Upper lobe of right lung (tissue), 1 donor: ENCODE data around the gene CDC42EP2. TPM values are rescaled to one million over a fixed set of nuclear protein-coding genes. Genes with fewer than 3 reads are reported as not detected.
"Not testable (repeated sequence)": the region's sequence is repeated elsewhere in the genome, so short reads cannot be mapped to it uniquely, and the experiment has no call there.

ENCODE experiments used
- ATAC-seq: fragments of 200-7000 bp; cut with Tn5 transposase; one replicate; pipeline ENCODE4 v1.9.1; 2020; ENCODE audit warnings: mild to moderate bottlenecking, moderate library complexity
- DNase-seq: peaks from one replicate; pipeline ENCODE4 v3.0.0-alpha.2; 2020
- H3K27ac ChIP-seq: fragments of 200-600 bp; one replicate; pipeline ENCODE4 v1.8.0; 2022
- H3K27me3 ChIP-seq: fragments of 200-600 bp; one replicate; pipeline ENCODE4 v1.8.0; 2022; ENCODE audit warnings: mild to moderate bottlenecking
- H3K36me3 ChIP-seq: fragments of 200-600 bp; one replicate; pipeline ENCODE4 v1.8.0; 2022
- H3K4me1 ChIP-seq: fragments of 200-600 bp; one replicate; pipeline ENCODE4 v1.8.0; 2022
- H3K4me3 ChIP-seq: fragments of 200-600 bp; one replicate; pipeline ENCODE4 v1.8.0; 2022; ENCODE audit warnings: mild to moderate bottlenecking
- H3K9me3 ChIP-seq: fragments of 200-600 bp; one replicate; pipeline ENCODE4 v1.8.0; 2022
- CTCF ChIP-seq: fragments of 200-600 bp; IDR thresholded peaks from one replicate; pipeline ENCODE4 v1.8.0; 2022; ENCODE audit warnings: antibody characterized with exemption
- intact Hi-C: fragments of 100-400 bp; cut with DNase I; formaldehyde crosslinking; loops from one replicate; pipeline ENCODE4 v1.11.0; 2022
- total RNA-seq: library from RNA; stranded (reverse); fragmentation: NEBNext Ultra II Directional; extraction: Animal tissue kit (Norgen Biotek cat#: 25700); gene quantifications from one replicate; pipeline ENCODE4 v1.2.1, GENCODE V29; 2021
- donor health status: DM: no; HTN: yes; CAD: no; lungs with severe emphysema.

CDC42EP2 gene
- total RNA-seq, 1 donor from 2014 or later: 27.5 TPM

GRCh38 chr11:65323813-65324212, 9.1 kb downstream of the CDC42EP2 start:
- intact Hi-C loops: no loop called here
- Histone ChIP-seq H3K4me1 (peaks cover 23% of the 10 kb centered on the region), H3K36me3 (peaks cover 28% of the 10 kb centered on the region), H3K4me3 (no peak overlapping the region), H3K27ac (no peak overlapping the region), H3K9me3 (no peaks in the 10 kb centered on the region), H3K27me3 (no peaks in the 10 kb centered on the region)
- no peak for ATAC-seq
- no peak for DNase-seq
- no peak for TF ChIP-seq CTCF

- intact Hi-C loops: loop anchor here (5.0 kb wide), 1 partner anchor 48 kb away; no protein-coding TSS in a partner anchor
- no peak overlapping the region for H3K4me3 ChIP-seq
- no peak for DNase-seq
- H3K27me3 ChIP-seq: no peaks in the 10 kb centered on the region
- TF ChIP-seq CTCF: no peak
- ATAC-seq: no peak
- no peaks in the 10 kb centered on the region for H3K9me3 ChIP-seq
- peaks cover 23% of the 10 kb centered on the region for H3K36me3 ChIP-seq
- H3K27ac ChIP-seq: no peak overlapping the region
- peaks cover 22% of the 10 kb centered on the region for H3K4me1 ChIP-seq
These were observed 10.8 kb downstream of the CDC42EP2 start for GRCh38 chr11:65325435-65325834.

GRCh38 chr11:65327021-65327420, 12.4 kb downstream of the CDC42EP2 start:
- DNase-seq (no peak), ATAC-seq (no peak)
- Histone ChIP-seq H3K9me3 (no peaks in the 10 kb centered on the region), H3K27ac (no peak overlapping the region), H3K4me1 (peaks cover 13% of the 10 kb centered on the region), H3K4me3 (no peak overlapping the region), H3K27me3 (no peaks in the 10 kb centered on the region), H3K36me3 (peaks cover 8% of the 10 kb centered on the region)
- no peak for TF ChIP-seq CTCF
- intact Hi-C loops: loop anchor here (5.0 kb wide), 1 partner anchor 50 kb away; no protein-coding TSS in a partner anchor

- H3K4me3 ChIP-seq: no peak overlapping the region
- intact Hi-C loops: loop anchor here (5.0 kb wide), 1 partner anchor 52 kb away; no protein-coding TSS in a partner anchor
- no peak for TF ChIP-seq CTCF
- no peak for ATAC-seq
- H3K4me1 ChIP-seq: peaks cover 8% of the 10 kb centered on the region
- no peaks in the 10 kb centered on the region for H3K27me3 ChIP-seq
- H3K9me3 ChIP-seq: no peaks in the 10 kb centered on the region
- H3K36me3 ChIP-seq: no peaks in the 10 kb centered on the region
- no peak for DNase-seq
- H3K27ac ChIP-seq: no peak overlapping the region
These were observed 14.8 kb downstream of the CDC42EP2 start for GRCh38 chr11:65329478-65329877.

GRCh38 chr11:65329944-65330403, 15.3 kb downstream of the CDC42EP2 start:
- Histone ChIP-seq H3K27ac (no peak overlapping the region), H3K36me3 (no peaks in the 10 kb centered on the region), H3K9me3 (no peaks in the 10 kb centered on the region), H3K4me1 (peaks cover 13% of the 10 kb centered on the region), H3K4me3 (no peak overlapping the region), H3K27me3 (no peaks in the 10 kb centered on the region)
- no peak for DNase-seq
- TF ChIP-seq CTCF: peak; percentile 84
- peak; percentile 61 for ATAC-seq
- intact Hi-C loops: loop anchor here (5.0 kb wide), 1 partner anchor 53 kb away; no protein-coding TSS in a partner anchor

GRCh38 chr11:65330544-65330943, 15.9 kb downstream of the CDC42EP2 start:
- no peak overlapping the region for H3K27ac ChIP-seq
- H3K4me3 ChIP-seq: no peak overlapping the region
- H3K36me3 ChIP-seq: no peaks in the 10 kb centered on the region
- ATAC-seq (no peak), DNase-seq (no peak)
- no peak for TF ChIP-seq CTCF
- intact Hi-C loops: no loop called here
- H3K4me1 ChIP-seq: peaks cover 19% of the 10 kb centered on the region
- no peaks in the 10 kb centered on the region for H3K27me3 ChIP-seq
- no peaks in the 10 kb centered on the region for H3K9me3 ChIP-seq

GRCh38 chr11:65332591-65332990, 17.9 kb downstream of the CDC42EP2 start:
- intact Hi-C loops, H3K27me3 ChIP-seq, H3K27ac ChIP-seq, H3K4me3 ChIP-seq, ATAC-seq, DNase-seq, H3K9me3 ChIP-seq, H3K36me3 ChIP-seq: not testable (repeated sequence)
- H3K4me1 ChIP-seq: peaks cover 22% of the 10 kb centered on the region
